GM19099 (cell line): ENCODE measurements around the gene EAPP.
A peak's percentile ranks its signal among the peaks of the same experiment; 100 is the strongest.

Source experiments
- POLR2A ChIP-seq: IDR thresholded peaks from 3 replicates; pipeline ENCODE4 v1.6.1; 2011; ENCODE audit warnings: low read depth; ENCODE audit not compliant: insufficient read length; ENCODE audit errors: extremely low read depth

EAPP gene

GRCh38 chr14:34539407-34540180 is at the start of gene EAPP:
TSS of gene EAPP (minus strand) at chr14:34539701. CDS start at chr14:34539628, 73 bp downstream.
- TF ChIP-seq POLR2A = peak; percentile 82

- TF ChIP-seq POLR2A = no peak
Measured at GRCh38 chr14:34583525-34583924, 44.0 kb upstream of the EAPP start.

- no peak for TF ChIP-seq POLR2A
Measured at GRCh38 chr14:34582117-34582680, 42.7 kb upstream of the EAPP start.

GRCh38 chr14:34580381-34580780 is 40.9 kb upstream of the EAPP start:
- TF ChIP-seq POLR2A = no peak

- no peak for TF ChIP-seq POLR2A
Measured at GRCh38 chr14:34571771-34572170, 32.3 kb upstream of the EAPP start.

GRCh38 chr14:34569750-34570149 is 30.2 kb upstream of the EAPP start:
- TF ChIP-seq POLR2A = no peak

- TF ChIP-seq POLR2A = no peak
Measured at GRCh38 chr14:34568803-34569202, 29.3 kb upstream of the EAPP start.

- no peak for TF ChIP-seq POLR2A
Measured at GRCh38 chr14:34562776-34563150, 23.3 kb upstream of the EAPP start.

- TF ChIP-seq POLR2A = no peak
Measured at GRCh38 chr14:34554540-34555250, 15.2 kb upstream of the EAPP start.

GRCh38 chr14:34548472-34548981 is 9.0 kb upstream of the EAPP start:
- no peak for TF ChIP-seq POLR2A

GRCh38 chr14:34538871-34539406 is 562 bp downstream of the EAPP start:
- TF ChIP-seq POLR2A = no peak

- TF ChIP-seq POLR2A = no peak
Measured at GRCh38 chr14:34537677-34538009, 1.9 kb downstream of the EAPP start.

GRCh38 chr14:34536951-34537676 is 2.4 kb downstream of the EAPP start:
- no peak for TF ChIP-seq POLR2A

GRCh38 chr14:34527591-34527990 is 11.9 kb downstream of the EAPP start:
- TF ChIP-seq POLR2A = no peak

GRCh38 chr14:34522496-34522895 is 17.0 kb downstream of the EAPP start:
- TF ChIP-seq POLR2A = no peak
